Thyroid gland (tissue), 4 donors: ENCODE data around the gene MALT1.

Source experiments
- POLR2A ChIP-seq, 2 donors: fragments of 450-650 bp; IDR thresholded peaks; one replicate each; pipeline ENCODE4 v1.6.1; 2017; ENCODE audit warnings: antibody characterized with exemption in 2 of 2, mild to moderate bottlenecking in 2 of 2, moderate library complexity in 1 of 2
- TF ChIP-seq, protein P1 (sequence below), 6 experiments: fragments of 200-600 bp in 3 of 6; fragments of 450-650 bp in 3 of 6; sonication (generic) in 3 of 6; IDR thresholded peaks; one replicate each; pipeline ENCODE4 v1.5.1; 2016 to 2019; ENCODE audit warnings: antibody characterized with exemption in 6 of 6, mild to moderate bottlenecking in 2 of 6, inconsistent platforms in 1 of 6, moderate library complexity in 1 of 6

GRCh38 chr18:58639237-58639636 is 32.0 kb upstream of the MALT1 start:
- no peak for TF ChIP-seq POLR2A (IDR thresholded peaks at IDR 0.05)
- TF ChIP-seq, protein P1, sequence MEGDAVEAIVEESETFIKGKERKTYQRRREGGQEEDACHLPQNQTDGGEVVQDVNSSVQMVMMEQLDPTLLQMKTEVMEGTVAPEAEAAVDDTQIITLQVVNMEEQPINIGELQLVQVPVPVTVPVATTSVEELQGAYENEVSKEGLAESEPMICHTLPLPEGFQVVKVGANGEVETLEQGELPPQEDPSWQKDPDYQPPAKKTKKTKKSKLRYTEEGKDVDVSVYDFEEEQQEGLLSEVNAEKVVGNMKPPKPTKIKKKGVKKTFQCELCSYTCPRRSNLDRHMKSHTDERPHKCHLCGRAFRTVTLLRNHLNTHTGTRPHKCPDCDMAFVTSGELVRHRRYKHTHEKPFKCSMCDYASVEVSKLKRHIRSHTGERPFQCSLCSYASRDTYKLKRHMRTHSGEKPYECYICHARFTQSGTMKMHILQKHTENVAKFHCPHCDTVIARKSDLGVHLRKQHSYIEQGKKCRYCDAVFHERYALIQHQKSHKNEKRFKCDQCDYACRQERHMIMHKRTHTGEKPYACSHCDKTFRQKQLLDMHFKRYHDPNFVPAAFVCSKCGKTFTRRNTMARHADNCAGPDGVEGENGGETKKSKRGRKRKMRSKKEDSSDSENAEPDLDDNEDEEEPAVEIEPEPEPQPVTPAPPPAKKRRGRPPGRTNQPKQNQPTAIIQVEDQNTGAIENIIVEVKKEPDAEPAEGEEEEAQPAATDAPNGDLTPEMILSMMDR (IDR thresholded peaks at IDR 0.05), result no peak
